ENCODE results near the gene CARM1.
A peak's percentile ranks its signal among the peaks of the same experiment; 100 is the strongest.
"Not testable (repeated sequence)": the region's sequence is repeated elsewhere in the genome, so short reads cannot be mapped to it uniquely, and the experiment has no call there.

The CARM1 gene

GRCh38 chr19:10856899-10857298 lies 14.5 kb upstream of the CARM1 start:
- not testable (repeated sequence) for ATAC-seq (replicated peaks); H3K27ac Mint-ChIP-seq; DNase-seq; H3K4me1 Mint-ChIP-seq; H3K4me3 Mint-ChIP-seq; H3K27me3 Mint-ChIP-seq; H3K36me3 Mint-ChIP-seq; H3K9me3 Mint-ChIP-seq

GRCh38 chr19:10858204-10858828 lies 13.0 kb upstream of the CARM1 start:
- ATAC-seq (replicated peaks) (peak; percentile 42 to 49), DNase-seq (no peak)
- H3K27ac Mint-ChIP-seq, result no peak overlapping the region
- H3K4me3 Mint-ChIP-seq, result no peak overlapping the region
- H3K9me3 Mint-ChIP-seq, result no peaks in the 10 kb centered on the region
- H3K36me3 Mint-ChIP-seq, result no peaks in the 10 kb centered on the region
- H3K4me1 Mint-ChIP-seq, result peaks cover 0 to 1% of the 10 kb centered on the region in 2 donors
- no peaks in the 10 kb centered on the region for H3K27me3 Mint-ChIP-seq

DNA sequence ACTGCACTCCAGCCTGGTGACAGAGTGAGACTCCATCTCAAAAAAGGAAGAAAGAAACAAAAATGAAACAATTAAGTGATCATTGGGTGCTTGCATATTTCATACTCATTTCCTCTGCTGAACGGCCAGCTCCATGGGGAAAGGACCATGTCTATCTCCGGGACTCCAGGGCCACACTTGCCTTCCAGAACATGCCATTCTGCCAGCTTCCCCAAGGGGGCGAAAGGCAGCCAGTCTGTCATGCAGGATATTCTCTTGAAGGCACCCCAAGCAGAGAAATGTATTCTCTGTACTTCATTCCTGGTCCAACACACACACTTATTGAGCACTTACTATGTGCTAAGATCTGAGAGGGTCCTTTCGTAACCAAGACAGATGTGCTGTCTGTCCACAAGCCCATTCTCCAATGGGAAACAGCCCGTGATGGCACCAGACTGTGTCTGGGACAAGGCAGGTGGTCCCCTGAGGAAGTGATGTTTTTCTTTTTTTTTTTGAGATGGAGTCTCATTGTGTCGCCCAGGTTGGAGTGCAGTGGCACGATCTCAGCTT lies 10.2 kb upstream of the CARM1 start:
- H3K9me3 Mint-ChIP-seq, result no peaks in the 10 kb centered on the region
- peak; percentile 38 to 48 for ATAC-seq (replicated peaks)
- peak overlapping the region; percentile 9 for H3K27ac Mint-ChIP-seq
- no peaks in the 10 kb centered on the region for H3K27me3 Mint-ChIP-seq
- no peak overlapping the region for H3K4me3 Mint-ChIP-seq
- no peaks in the 10 kb centered on the region for H3K36me3 Mint-ChIP-seq
- DNase-seq, result no peak
- H3K4me1 Mint-ChIP-seq, result peaks cover 8 to 11% of the 10 kb centered on the region in 2 donors

DNA sequence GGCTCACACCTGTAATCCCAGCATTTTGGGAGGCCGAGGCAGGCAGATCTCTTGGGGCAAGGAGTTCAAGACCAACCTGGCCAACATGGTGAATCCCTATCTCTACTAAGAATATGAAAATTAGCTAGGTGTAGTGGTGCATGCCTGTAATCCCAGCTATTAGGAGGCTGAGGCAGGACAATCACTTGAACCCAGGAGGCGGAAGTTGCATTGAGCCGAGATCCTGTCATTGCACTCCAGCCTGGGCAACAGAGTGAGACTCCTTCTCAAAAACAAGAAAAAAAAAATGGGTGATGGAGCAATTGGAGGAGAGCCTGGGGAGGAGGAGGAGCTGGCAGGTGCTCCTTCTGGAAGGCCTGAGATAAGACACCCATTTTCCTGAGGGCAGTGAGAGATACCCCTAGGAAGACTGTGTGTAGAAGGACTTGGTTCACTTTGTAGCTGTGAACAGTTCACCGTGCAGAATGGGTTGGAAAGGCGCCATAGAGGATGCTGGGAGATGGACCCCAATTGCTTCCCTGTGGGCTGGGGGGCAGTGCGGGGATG lies 8.7 kb upstream of the CARM1 start:
- ATAC-seq (replicated peaks) (no peak), DNase-seq (no peak)
- no peaks in the 10 kb centered on the region for H3K27me3 Mint-ChIP-seq
- no peaks in the 10 kb centered on the region for H3K9me3 Mint-ChIP-seq
- H3K4me3 Mint-ChIP-seq, result no peak overlapping the region
- H3K36me3 Mint-ChIP-seq, result no peaks in the 10 kb centered on the region
- H3K27ac Mint-ChIP-seq, result no peak overlapping the region
- H3K4me1 Mint-ChIP-seq, result peaks cover 9 to 17% of the 10 kb centered on the region in 2 donors

DNA sequence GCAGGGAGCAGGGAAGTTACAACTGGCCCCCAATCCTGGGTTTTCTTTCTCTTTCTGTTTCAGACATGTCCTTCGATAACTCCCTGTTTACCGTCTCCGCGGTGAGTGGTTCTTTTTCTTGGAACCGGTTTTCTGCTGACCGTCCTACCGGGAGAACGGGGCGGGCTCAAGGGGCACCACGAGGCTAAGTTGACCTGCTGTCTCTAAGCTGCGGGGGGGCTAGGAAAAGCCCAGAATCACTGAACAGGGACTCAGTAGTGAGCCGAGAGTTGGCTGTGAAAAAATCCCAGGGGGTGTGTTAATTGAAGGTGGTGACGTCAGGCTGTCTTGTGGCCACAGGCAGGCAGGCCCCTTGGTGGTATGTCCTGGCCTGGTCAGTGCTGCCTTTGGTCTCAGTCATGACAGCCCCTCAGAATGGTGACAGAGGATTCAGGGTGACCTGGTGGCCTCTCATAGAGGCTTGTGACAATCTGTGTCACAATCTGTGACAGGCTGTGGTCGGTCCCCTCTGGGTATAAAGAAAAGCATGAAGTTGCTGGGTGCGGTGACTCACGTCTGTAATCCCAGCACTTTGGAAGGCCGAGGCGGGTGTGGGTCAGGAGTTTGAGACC lies 8.1 kb upstream of the CARM1 start:
- H3K27ac Mint-ChIP-seq, result peak overlapping the region; percentile 56

GRCh38 chr19:10864538-10864899 lies 6.8 kb upstream of the CARM1 start:
- no peaks in the 10 kb centered on the region for H3K27me3 Mint-ChIP-seq
- H3K9me3 Mint-ChIP-seq, result no peaks in the 10 kb centered on the region
- H3K36me3 Mint-ChIP-seq, result no peaks in the 10 kb centered on the region
- peak overlapping the region in 1 of 2 donors; percentile 46 for H3K4me3 Mint-ChIP-seq
- DNase-seq (peak; percentile 66), ATAC-seq (replicated peaks) (peak; percentile 73 to 74)
- H3K27ac Mint-ChIP-seq, result peak overlapping the region; percentile 22
- H3K4me1 Mint-ChIP-seq, result peaks cover 18 to 32% of the 10 kb centered on the region in 2 donors

More for the DNA sequence above, 8.1 kb upstream of the CARM1 start:
- Mint-ChIP-seq H3K9me3 (no peaks in the 10 kb centered on the region), H3K27me3 (no peaks in the 10 kb centered on the region), H3K4me3 (no peak overlapping the region), H3K4me1 (peaks cover 15 to 23% of the 10 kb centered on the region in 2 donors), H3K36me3 (no peaks in the 10 kb centered on the region)
- DNase-seq (no peak), ATAC-seq (replicated peaks) (no peak)

- no peak overlapping the region for H3K27ac Mint-ChIP-seq
- no peaks in the 10 kb centered on the region for H3K27me3 Mint-ChIP-seq
- H3K4me1 Mint-ChIP-seq, result peaks cover 24 to 46% of the 10 kb centered on the region in 2 donors
- ATAC-seq (replicated peaks) (no peak), DNase-seq (no peak)
- H3K4me3 Mint-ChIP-seq, result no peak overlapping the region
- H3K36me3 Mint-ChIP-seq, result no peaks in the 10 kb centered on the region
- no peaks in the 10 kb centered on the region for H3K9me3 Mint-ChIP-seq
Observed at GRCh38 chr19:10866495-10866894, 4.9 kb upstream of the CARM1 start.

- DNase-seq (no peak), ATAC-seq (replicated peaks) (no peak)
- Mint-ChIP-seq H3K4me3 (peak overlapping the region in 1 of 2 donors; percentile 11), H3K9me3 (no peaks in the 10 kb centered on the region), H3K4me1 (peaks cover 32 to 61% of the 10 kb centered on the region in 2 donors), H3K27me3 (no peaks in the 10 kb centered on the region), H3K36me3 (peaks cover 3 to 5% of the 10 kb centered on the region in 2 donors), H3K27ac (peak overlapping the region; percentile 76)
Observed at GRCh38 chr19:10868872-10869547, 2.3 kb upstream of the CARM1 start.

- Mint-ChIP-seq H3K27ac (peak overlapping the region; percentile 81), H3K4me3 (peak overlapping the region; percentile 64 to 90), H3K4me1 (peaks cover 29 to 58% of the 10 kb centered on the region in 2 donors)
- not testable (repeated sequence) for H3K9me3 Mint-ChIP-seq; H3K27me3 Mint-ChIP-seq; H3K36me3 Mint-ChIP-seq; ATAC-seq (replicated peaks); DNase-seq
Observed at GRCh38 chr19:10869872-10870311, 1.5 kb upstream of the CARM1 start.

DNA sequence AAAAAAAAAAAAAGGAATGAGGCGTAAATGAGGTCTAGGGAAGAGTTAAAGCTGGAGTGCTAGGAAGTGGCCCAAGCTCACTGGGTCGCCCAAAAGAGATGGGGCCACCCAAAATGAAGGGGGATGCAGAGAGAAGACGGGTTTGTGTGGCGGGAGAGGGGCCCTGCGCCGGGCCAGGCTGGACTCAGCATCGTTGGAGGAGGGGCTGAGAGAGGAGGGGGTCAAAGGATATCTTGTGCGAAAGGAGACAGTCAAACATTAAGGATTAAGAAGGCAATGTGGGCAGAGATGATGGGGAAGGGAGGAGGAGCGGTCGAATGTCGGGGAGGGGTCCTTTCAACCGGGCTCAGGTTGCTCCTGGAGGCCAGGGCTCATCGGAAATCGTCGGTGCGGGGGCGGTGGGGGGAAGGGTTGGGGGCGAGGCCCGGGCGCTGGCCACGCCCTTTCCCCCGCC lies 825 bp upstream of the CARM1 start:
- DNase-seq, result no peak
- Mint-ChIP-seq H3K27ac (peak overlapping the region; percentile 70), H3K36me3 (peaks cover 5 to 13% of the 10 kb centered on the region in 2 donors), H3K4me3 (peak overlapping the region; percentile 83 to 90), H3K9me3 (no peaks in the 10 kb centered on the region), H3K27me3 (no peaks in the 10 kb centered on the region), H3K4me1 (peaks cover 30 to 65% of the 10 kb centered on the region in 2 donors)
- peak in 1 of 2 donors; percentile 0 for ATAC-seq (replicated peaks)

- Mint-ChIP-seq H3K36me3 (peaks cover 5 to 15% of the 10 kb centered on the region in 2 donors), H3K27ac (peak overlapping the region; percentile 89), H3K9me3 (no peaks in the 10 kb centered on the region), H3K4me1 (peaks cover 38 to 75% of the 10 kb centered on the region in 2 donors), H3K4me3 (peak overlapping the region; percentile 78 to 88), H3K27me3 (no peaks in the 10 kb centered on the region)
- ATAC-seq (replicated peaks), result peak; percentile 3 to 9
- peak; percentile 36 for DNase-seq
Observed at GRCh38 chr19:10871711-10872545, 575 bp downstream of the CARM1 start.

DNA sequence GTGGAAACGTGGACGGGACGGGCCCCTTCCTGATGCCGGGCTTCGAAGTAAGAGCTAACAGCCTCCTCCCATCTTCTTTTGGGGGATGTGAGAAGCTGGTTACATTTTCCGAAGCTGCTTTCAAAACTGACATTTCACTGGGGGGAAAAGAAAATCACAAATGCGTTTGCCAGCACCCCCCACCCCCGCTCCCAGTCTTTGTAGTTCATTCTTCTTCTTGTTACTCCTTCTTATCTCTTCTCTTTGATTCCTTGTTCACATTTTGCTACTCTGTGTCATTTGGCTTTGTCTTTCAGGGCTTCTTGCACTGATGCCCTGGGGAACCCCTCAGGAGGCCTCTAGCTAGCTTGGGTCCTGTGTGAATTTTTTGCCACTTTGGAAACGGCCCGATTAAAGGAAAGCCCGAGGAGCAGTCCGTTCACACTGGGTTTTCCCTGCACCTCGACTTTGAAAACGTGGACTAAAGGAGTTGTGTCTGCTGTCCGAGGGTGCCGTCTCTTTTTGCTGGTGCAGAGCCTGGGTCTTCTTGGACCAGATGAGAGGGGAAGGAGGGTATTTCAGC lies 1.3 kb downstream of the CARM1 start:
- peak overlapping the region; percentile 89 for H3K27ac Mint-ChIP-seq
- H3K4me3 Mint-ChIP-seq, result peak overlapping the region; percentile 78 to 88
- H3K4me1 Mint-ChIP-seq, result peaks cover 40 to 72% of the 10 kb centered on the region in 2 donors
- no peak for DNase-seq
- ATAC-seq (replicated peaks), result no peak
- no peaks in the 10 kb centered on the region for H3K27me3 Mint-ChIP-seq
- peaks cover 5 to 17% of the 10 kb centered on the region in 2 donors for H3K36me3 Mint-ChIP-seq
- H3K9me3 Mint-ChIP-seq, result no peaks in the 10 kb centered on the region

DNA sequence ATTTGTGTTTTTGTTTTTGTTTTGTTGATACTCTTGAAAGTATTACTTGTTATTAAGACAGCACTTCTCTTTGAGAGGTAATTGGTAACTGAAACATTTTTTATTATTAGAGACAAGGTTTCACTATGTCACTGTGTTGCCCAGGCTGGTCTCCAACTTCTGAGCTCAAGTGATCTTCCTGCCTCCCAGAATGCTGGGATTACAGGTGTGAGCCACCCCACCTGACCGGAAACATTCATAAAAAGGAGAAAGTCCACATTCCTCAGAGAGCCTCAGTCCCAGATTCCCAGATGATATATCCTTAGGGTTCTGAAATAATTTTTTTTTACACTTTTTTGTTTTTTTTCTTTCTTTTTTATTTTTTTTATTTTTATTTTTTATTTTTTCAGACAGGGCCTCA lies 2.7 kb downstream of the CARM1 start:
- no peak for ATAC-seq (replicated peaks)
- H3K4me1 Mint-ChIP-seq, result peaks cover 41 to 73% of the 10 kb centered on the region in 2 donors
- no peak overlapping the region for H3K27ac Mint-ChIP-seq
- peak overlapping the region; percentile 41 to 61 for H3K4me3 Mint-ChIP-seq
- no peak for DNase-seq
- no peaks in the 10 kb centered on the region for H3K27me3 Mint-ChIP-seq
- H3K9me3 Mint-ChIP-seq, result peaks cover 0 to under 1% of the 10 kb centered on the region in 2 donors
- H3K36me3 Mint-ChIP-seq, result peaks cover 5 to 23% of the 10 kb centered on the region in 2 donors
